ENCODE measurements around the gene ARSA.

DNA sequence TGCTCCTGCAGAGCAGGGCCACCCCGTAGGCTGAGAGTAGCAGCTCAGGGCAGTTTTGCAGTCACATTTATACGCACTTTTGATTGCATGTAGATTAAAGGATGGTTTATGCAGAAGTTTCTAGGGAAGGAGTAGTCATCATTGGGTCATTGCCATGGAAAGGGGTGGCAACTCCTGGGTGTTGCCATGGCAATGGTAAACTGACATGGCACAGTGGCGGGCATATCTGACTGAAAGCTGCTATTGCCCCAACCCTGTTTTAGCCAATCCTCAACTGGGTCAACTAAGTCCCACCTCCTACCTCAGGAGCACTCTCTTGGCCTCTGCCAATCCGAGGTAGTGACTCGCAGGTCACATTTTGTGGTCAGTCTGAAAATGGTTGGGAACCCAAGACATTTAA is 2.4 kb upstream of the ARSA start:
- TF ChIP-seq POLR2A (IDR thresholded peaks at IDR 0.05) = no peak
- TF ChIP-seq, protein P1, sequence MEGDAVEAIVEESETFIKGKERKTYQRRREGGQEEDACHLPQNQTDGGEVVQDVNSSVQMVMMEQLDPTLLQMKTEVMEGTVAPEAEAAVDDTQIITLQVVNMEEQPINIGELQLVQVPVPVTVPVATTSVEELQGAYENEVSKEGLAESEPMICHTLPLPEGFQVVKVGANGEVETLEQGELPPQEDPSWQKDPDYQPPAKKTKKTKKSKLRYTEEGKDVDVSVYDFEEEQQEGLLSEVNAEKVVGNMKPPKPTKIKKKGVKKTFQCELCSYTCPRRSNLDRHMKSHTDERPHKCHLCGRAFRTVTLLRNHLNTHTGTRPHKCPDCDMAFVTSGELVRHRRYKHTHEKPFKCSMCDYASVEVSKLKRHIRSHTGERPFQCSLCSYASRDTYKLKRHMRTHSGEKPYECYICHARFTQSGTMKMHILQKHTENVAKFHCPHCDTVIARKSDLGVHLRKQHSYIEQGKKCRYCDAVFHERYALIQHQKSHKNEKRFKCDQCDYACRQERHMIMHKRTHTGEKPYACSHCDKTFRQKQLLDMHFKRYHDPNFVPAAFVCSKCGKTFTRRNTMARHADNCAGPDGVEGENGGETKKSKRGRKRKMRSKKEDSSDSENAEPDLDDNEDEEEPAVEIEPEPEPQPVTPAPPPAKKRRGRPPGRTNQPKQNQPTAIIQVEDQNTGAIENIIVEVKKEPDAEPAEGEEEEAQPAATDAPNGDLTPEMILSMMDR (IDR thresholded peaks at IDR 0.05) = no peak
